Ishikawa (cell line): ENCODE measurements around the gene PELO.

Experiments used
- CEBPB ChIP-seq: IDR thresholded peaks from 2 replicates; pipeline ENCODE4 v1.6.1; 2012
- CREB1 ChIP-seq: IDR thresholded peaks from 2 replicates; pipeline ENCODE4 v1.6.1; 2012; ENCODE audit warnings: low read depth
- EGR1 ChIP-seq: IDR thresholded peaks from 2 replicates; pipeline ENCODE4 v1.6.1; 2012
- EP300 ChIP-seq: IDR thresholded peaks from 2 replicates; pipeline ENCODE4 v1.6.1; 2012; ENCODE audit warnings: borderline replicate concordance
- FOXM1 ChIP-seq: IDR thresholded peaks from 2 replicates; pipeline ENCODE4 v1.6.1; 2012; ENCODE audit warnings: low read depth, borderline replicate concordance
- MAX ChIP-seq: IDR thresholded peaks from 2 replicates; pipeline ENCODE4 v1.6.1; 2012
- NFIC ChIP-seq: IDR thresholded peaks from 2 replicates; pipeline ENCODE4 v1.6.1; 2012
- RAD21 ChIP-seq: IDR thresholded peaks from 2 replicates; pipeline ENCODE4 v1.6.1; 2012; ENCODE audit warnings: low read depth
- REST ChIP-seq: IDR thresholded peaks from 2 replicates; pipeline ENCODE4 v1.6.1; 2012; ENCODE audit warnings: low read depth, mild to moderate bottlenecking
- TAF1 ChIP-seq: IDR thresholded peaks from 2 replicates; pipeline ENCODE4 v1.6.1; 2012; ENCODE audit warnings: low read depth, mild to moderate bottlenecking
- TCF12 ChIP-seq: IDR thresholded peaks from 2 replicates; pipeline ENCODE4 v1.6.1; 2012; ENCODE audit warnings: low read depth
- TEAD4 ChIP-seq: IDR thresholded peaks from 2 replicates; pipeline ENCODE4 v1.6.1; 2012
- USF1 ChIP-seq: IDR thresholded peaks from 2 replicates; pipeline ENCODE4 v1.6.1; 2012
- YY1 ChIP-seq: IDR thresholded peaks from 2 replicates; pipeline ENCODE4 v1.6.1; 2012; ENCODE audit warnings: low read depth
- ZBTB7A ChIP-seq: IDR thresholded peaks from 2 replicates; pipeline ENCODE4 v1.6.1; 2012; ENCODE audit warnings: low read depth

PELO gene

GRCh38 chr5:52771343-52772039 lies 16.2 kb upstream of the PELO start:
- TF ChIP-seq ZBTB7A, result no peak
- no peak for TF ChIP-seq NFIC
- no peak for TF ChIP-seq TCF12
- TF ChIP-seq RAD21, result no peak
- TF ChIP-seq CREB1, result no peak
- TF ChIP-seq REST, result no peak
- no peak for TF ChIP-seq EGR1
- TF ChIP-seq USF1, result no peak
- no peak for TF ChIP-seq TEAD4
- TF ChIP-seq EP300, result no peak
- no peak for TF ChIP-seq TAF1
- TF ChIP-seq YY1, result no peak
- TF ChIP-seq MAX, result no peak
- TF ChIP-seq CEBPB, result no peak
- no peak for TF ChIP-seq FOXM1

GRCh38 chr5:52772668-52773067 lies 15.0 kb upstream of the PELO start:
- TF ChIP-seq TAF1 (no peak), RAD21 (no peak), ZBTB7A (no peak), EP300 (no peak), FOXM1 (no peak), EGR1 (no peak), CREB1 (no peak), TEAD4 (no peak), YY1 (no peak), NFIC (no peak), USF1 (no peak), TCF12 (no peak), CEBPB (no peak), MAX (no peak)

- TF ChIP-seq TCF12 (no peak), NFIC (no peak), EGR1 (no peak), TEAD4 (no peak), CREB1 (no peak), ZBTB7A (no peak), YY1 (no peak), MAX (no peak), EP300 (no peak), RAD21 (no peak)
Observed at GRCh38 chr5:52773342-52773741, 14.4 kb upstream of the PELO start.

- no peak for TF ChIP-seq RAD21
- TF ChIP-seq EGR1, result no peak
- TF ChIP-seq FOXM1, result no peak
- TF ChIP-seq CREB1, result no peak
- no peak for TF ChIP-seq YY1
- no peak for TF ChIP-seq ZBTB7A
- TF ChIP-seq REST, result no peak
- no peak for TF ChIP-seq NFIC
- no peak for TF ChIP-seq TEAD4
- no peak for TF ChIP-seq CEBPB
- no peak for TF ChIP-seq EP300
- no peak for TF ChIP-seq TAF1
- no peak for TF ChIP-seq USF1
- TF ChIP-seq TCF12, result no peak
- TF ChIP-seq MAX, result no peak
Observed at GRCh38 chr5:52774005-52774410, 13.7 kb upstream of the PELO start.
